Peyer's patch (tissue), 4 donors: ENCODE data around the gene VRK3.

Experiments
- POLR2A ChIP-seq, 2 donors: fragments of 450-650 bp; IDR thresholded peaks; one replicate each; pipeline ENCODE4 v1.5.1; 2017; ENCODE audit warnings: antibody characterized with exemption in 2 of 2, mild to moderate bottlenecking in 2 of 2, moderate library complexity in 2 of 2
- TF ChIP-seq, protein P1 (sequence below), 6 experiments: fragments of 450-650 bp in 4 of 6; fragments of 200-600 bp in 2 of 6; sonication (generic) in 1 of 6; IDR thresholded peaks; one replicate each; pipeline ENCODE4 v1.5.1; 2017 to 2019; ENCODE audit warnings: antibody characterized with exemption in 6 of 6, mild to moderate bottlenecking in 3 of 6, moderate library complexity in 1 of 6

DNA sequence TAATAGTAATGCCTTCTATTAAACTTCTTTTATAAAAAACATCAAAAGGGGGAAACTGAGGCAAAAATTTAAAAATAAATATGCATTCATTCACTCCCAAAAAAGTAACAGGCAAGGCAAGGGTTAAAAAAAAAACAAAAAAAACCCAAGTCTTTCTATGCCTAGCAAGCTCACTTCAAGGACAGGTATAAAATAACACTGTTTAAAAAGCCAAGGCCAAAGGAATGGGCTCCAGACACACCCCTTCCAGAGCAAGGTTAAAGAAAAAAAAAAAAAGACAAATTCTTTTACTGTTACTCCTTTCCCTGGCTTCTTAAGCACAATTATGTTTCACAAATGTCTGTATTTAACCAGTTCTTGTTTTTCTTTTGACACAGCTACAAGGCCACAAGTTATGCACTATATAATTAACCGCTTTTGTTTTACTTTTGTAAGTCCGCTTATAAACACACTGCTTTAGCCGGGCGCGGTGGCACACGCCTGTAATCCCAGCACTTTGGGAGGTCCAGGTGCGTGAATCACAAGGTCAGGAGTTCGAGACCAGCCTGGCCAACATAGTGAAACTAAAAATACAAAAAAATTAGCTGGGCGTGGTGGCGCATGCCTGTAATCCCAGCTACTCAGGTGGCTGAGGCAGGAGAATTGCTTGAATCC, 67.8 kb downstream of the VRK3 start:
- TF ChIP-seq, protein P1, sequence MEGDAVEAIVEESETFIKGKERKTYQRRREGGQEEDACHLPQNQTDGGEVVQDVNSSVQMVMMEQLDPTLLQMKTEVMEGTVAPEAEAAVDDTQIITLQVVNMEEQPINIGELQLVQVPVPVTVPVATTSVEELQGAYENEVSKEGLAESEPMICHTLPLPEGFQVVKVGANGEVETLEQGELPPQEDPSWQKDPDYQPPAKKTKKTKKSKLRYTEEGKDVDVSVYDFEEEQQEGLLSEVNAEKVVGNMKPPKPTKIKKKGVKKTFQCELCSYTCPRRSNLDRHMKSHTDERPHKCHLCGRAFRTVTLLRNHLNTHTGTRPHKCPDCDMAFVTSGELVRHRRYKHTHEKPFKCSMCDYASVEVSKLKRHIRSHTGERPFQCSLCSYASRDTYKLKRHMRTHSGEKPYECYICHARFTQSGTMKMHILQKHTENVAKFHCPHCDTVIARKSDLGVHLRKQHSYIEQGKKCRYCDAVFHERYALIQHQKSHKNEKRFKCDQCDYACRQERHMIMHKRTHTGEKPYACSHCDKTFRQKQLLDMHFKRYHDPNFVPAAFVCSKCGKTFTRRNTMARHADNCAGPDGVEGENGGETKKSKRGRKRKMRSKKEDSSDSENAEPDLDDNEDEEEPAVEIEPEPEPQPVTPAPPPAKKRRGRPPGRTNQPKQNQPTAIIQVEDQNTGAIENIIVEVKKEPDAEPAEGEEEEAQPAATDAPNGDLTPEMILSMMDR (IDR thresholded peaks at IDR 0.05): no peak
- no peak for TF ChIP-seq POLR2A (IDR thresholded peaks at IDR 0.05)
